ENCODE data around the gene SUCLG2. TPM values are rescaled to one million over a fixed set of nuclear protein-coding genes. Genes with fewer than 3 reads are reported as not detected.

The SUCLG2 gene
- total and polyA plus RNA-seq, 2 of the 4 experiments (the other 2 are of a cell fraction) = 26.8 to 34.6 TPM

DNA sequence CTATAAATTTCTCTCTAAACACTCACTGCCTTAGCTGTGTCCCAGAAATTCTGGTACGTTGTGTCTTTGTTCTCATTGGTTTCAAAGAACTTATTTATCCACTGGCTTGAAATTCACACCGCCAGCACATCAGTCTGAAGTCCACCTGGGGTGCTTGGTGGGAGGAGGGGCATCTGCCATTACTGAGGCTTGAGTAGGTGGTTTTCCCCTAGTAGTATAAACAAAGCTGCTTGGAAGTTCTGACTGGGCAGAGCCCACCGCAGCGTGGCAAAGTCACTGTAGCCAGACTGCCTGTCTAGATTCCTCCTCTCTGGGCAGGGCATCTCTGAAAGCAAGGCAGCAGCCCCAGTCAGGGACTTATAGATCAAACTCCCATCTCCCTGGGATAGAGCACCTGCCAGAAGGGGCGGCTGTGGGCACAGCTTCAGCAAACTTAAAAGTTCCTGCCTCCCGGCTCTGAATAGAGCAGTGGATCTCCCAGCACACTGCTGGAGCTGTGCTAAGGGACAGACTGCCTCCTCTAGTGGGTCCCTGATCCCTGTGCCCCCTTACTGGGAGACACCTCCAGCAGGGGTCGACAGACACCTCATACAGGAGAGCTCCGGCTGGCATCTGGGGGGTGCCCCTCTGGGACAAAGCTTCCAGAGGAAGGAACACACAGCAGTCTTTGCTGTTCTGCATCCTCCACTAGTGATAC is 114.1 kb downstream of the SUCLG2 start:
- Histone ChIP-seq H4K20me1 (ENCODE audit: insufficient read depth, low read length) (no peaks in the 10 kb centered on the region), H3K36me3 (ENCODE audit: control insufficient read depth, insufficient read depth, low read length) (no peaks in the 10 kb centered on the region), H3K23ac (ENCODE audit: low read depth, low read length) (no peak overlapping the region), H3K9me1 (ENCODE audit: insufficient read depth, low read length) (0 out of 2 replicates have a peak, but pooled peaks cover 5% of the 10 kb centered on the region), H3K27ac (ENCODE audit: insufficient read depth, low read length) (no peak overlapping the region), H2AFZ (replicated peaks; ENCODE audit: low read length, poor library complexity) (no peak overlapping the region), H3K14ac (replicated peaks; ENCODE audit: low read depth, low read length) (no peak overlapping the region), H3K27me3 (ENCODE audit: control insufficient read depth, insufficient read depth, low read length) (no peaks in the 10 kb centered on the region), H3K79me1 (ENCODE audit: low read depth in 1 of 2, low read length in 2 of 2) (peaks cover 13 to 23% of the 10 kb centered on the region in 2 experiments), H4K91ac (ENCODE audit: insufficient read depth, low read depth, low read length) (no peak overlapping the region), H2BK5ac (ENCODE audit: low read depth, low read length, poor library complexity, severe bottlenecking) (no peak overlapping the region), H3K18ac (ENCODE audit: low read depth, low read length) (no peak overlapping the region), H3K4me3 (ENCODE audit: insufficient read depth, low read depth, low read length) (no peak overlapping the region), H2BK15ac (ENCODE audit: low read depth, low read length) (no peak overlapping the region), H2AK5ac (ENCODE audit: low read depth, low read length) (no peak overlapping the region), H3K4ac (ENCODE audit: low read depth, low read length) (no peak overlapping the region), H4K5ac (ENCODE audit: low read depth, low read length) (no peak overlapping the region), H4K8ac (ENCODE audit: low read depth in 2 of 2, low read length in 2 of 2) (no peak overlapping the region), H3K9ac (ENCODE audit: low read depth, low read length) (no peak overlapping the region), H2BK120ac (ENCODE audit: low read depth, low read length) (no peak overlapping the region), H3K9me3 (ENCODE audit: control insufficient read depth, insufficient read depth, low read length) (no peaks in the 10 kb centered on the region), H2AK9ac (replicated peaks; ENCODE audit: low read depth, low read length, poor library complexity) (no peak overlapping the region), H3K56ac (ENCODE audit: extremely low read depth, insufficient read depth, low read length) (no peak overlapping the region), H3K4me1 (ENCODE audit: control insufficient read depth, insufficient read depth, low read length) (peaks cover 5% of the 10 kb centered on the region), H2BK20ac (ENCODE audit: low read depth, low read length) (no peak overlapping the region), H3K4me2 (ENCODE audit: low read depth, low read length) (no peak overlapping the region)
- DNase-seq (no peak), ATAC-seq (ENCODE audit: low read depth) (no peak)
- dilution Hi-C loops (cut with HindIII; ENCODE audit: low sequenced_read_pairs, unreplicated experiment) = no loop called here
- intact Hi-C loops (cut with micrococcal nuclease) = no loop called here
- TF ChIP-seq CEBPB (IDR thresholded peaks at IDR 0.05; ENCODE audit: low read depth, low read length) (no peak), RAD21 (IDR thresholded peaks at IDR 0.05; ENCODE audit: low read length) (no peak), NFE2L2 (IDR thresholded peaks at IDR 0.05; ENCODE audit: low read depth, low read length) (no peak), MAZ (IDR thresholded peaks at IDR 0.05; ENCODE audit: borderline replicate concordance, low read depth, low read length) (no peak), POLR2A (IDR thresholded peaks at IDR 0.05; ENCODE audit: low read depth, low read length) (no peak), MAFK (IDR thresholded peaks at IDR 0.05; ENCODE audit: low read depth, low read length) (no peak), RFX5 (IDR thresholded peaks at IDR 0.05; ENCODE audit: low read depth, low read length) (no peak), CHD1 (IDR thresholded peaks at IDR 0.05; ENCODE audit: low read depth, low read length) (no peak), RCOR1 (IDR thresholded peaks at IDR 0.05; ENCODE audit: insufficient replicate concordance, low read length) (no peak), BHLHE40 (IDR thresholded peaks at IDR 0.05; ENCODE audit: low read depth, low read length) (no peak), FOS (IDR thresholded peaks at IDR 0.05; ENCODE audit: low read depth, low read length) (no peak), CTCF (conservative IDR thresholded peaks at IDR 0.05; ENCODE audit: low read depth, low read length) (no peak), MXI1 (IDR thresholded peaks at IDR 0.05; ENCODE audit: borderline replicate concordance, low read depth, low read length) (no peak), SMC3 (IDR thresholded peaks at IDR 0.05; ENCODE audit: low read depth, low read length) (no peak)
- TF ChIP-seq, protein P1, sequence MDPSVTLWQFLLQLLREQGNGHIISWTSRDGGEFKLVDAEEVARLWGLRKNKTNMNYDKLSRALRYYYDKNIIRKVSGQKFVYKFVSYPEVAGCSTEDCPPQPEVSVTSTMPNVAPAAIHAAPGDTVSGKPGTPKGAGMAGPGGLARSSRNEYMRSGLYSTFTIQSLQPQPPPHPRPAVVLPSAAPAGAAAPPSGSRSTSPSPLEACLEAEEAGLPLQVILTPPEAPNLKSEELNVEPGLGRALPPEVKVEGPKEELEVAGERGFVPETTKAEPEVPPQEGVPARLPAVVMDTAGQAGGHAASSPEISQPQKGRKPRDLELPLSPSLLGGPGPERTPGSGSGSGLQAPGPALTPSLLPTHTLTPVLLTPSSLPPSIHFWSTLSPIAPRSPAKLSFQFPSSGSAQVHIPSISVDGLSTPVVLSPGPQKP (IDR thresholded peaks at IDR 0.05; ENCODE audit: borderline replicate concordance, low read depth, low read length) = no peak
- TF ChIP-seq, protein P2, sequence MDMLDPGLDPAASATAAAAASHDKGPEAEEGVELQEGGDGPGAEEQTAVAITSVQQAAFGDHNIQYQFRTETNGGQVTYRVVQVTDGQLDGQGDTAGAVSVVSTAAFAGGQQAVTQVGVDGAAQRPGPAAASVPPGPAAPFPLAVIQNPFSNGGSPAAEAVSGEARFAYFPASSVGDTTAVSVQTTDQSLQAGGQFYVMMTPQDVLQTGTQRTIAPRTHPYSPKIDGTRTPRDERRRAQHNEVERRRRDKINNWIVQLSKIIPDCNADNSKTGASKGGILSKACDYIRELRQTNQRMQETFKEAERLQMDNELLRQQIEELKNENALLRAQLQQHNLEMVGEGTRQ (IDR thresholded peaks at IDR 0.05; ENCODE audit: low read depth, low read length) = no peak
- WGBS, 2 experiments (ENCODE audit: extremely low coverage in 2 of 2, insufficient read length in 1 of 2) = 80% methylated on average over 2 of the region's 8 CpGs; no CpG with 5 or more reads in 1 of the 2 experiments
- ChIA-PET CTCF (interaction anchor here (0.5 to 1.4 kb wide), 2 partner anchors 10 to 86 kb away, joined by 4 read pairs; no protein-coding TSS in a partner anchor), POLR2A (ENCODE audit: unreplicated experiment) (no interaction called here)
- in situ Hi-C loops (cut with MboI; ENCODE audit: low sequenced_read_pairs) = no loop called here
- no TSS peak for BruUV-seq (replicated peaks)

All from IMR-90 (cell line).